Measurements from ENCODE around the gene SLC2A5.
"Not testable (repeated sequence)": the region's sequence is repeated elsewhere in the genome, so short reads cannot be mapped to it uniquely, and the experiment has no call there.

SLC2A5 gene

GRCh38 chr1:9069326-9070100 is at the start of gene SLC2A5:
SLC2A5 (minus strand) TSS chr1:9069635; CDS start chr1:9069536, 99 bp downstream.
- DNase-seq (ENCODE audit: low read depth in 2 of 2, low spot score in 1 of 2), result no peak

GRCh38 chr1:9118186-9118585 is 48.8 kb upstream of the SLC2A5 start:
- DNase-seq (ENCODE audit: low read depth in 2 of 2, low spot score in 1 of 2), result no peak

- DNase-seq (ENCODE audit: low read depth in 2 of 2, low spot score in 1 of 2), result no peak
Observed at GRCh38 chr1:9115351-9116205, 46.1 kb upstream of the SLC2A5 start.

- DNase-seq (ENCODE audit: low read depth in 2 of 2, low spot score in 1 of 2), result no peak
Observed at GRCh38 chr1:9112961-9113880, 43.8 kb upstream of the SLC2A5 start.

GRCh38 chr1:9111957-9112356 is 42.5 kb upstream of the SLC2A5 start:
- no peak for DNase-seq (ENCODE audit: low read depth in 2 of 2, low spot score in 1 of 2)

GRCh38 chr1:9111357-9111691 is 41.9 kb upstream of the SLC2A5 start:
- no peak for DNase-seq (ENCODE audit: low read depth in 2 of 2, low spot score in 1 of 2)

GRCh38 chr1:9110669-9111356 is 41.4 kb upstream of the SLC2A5 start:
- peak; percentile 60 to 72 for DNase-seq (ENCODE audit: low read depth in 2 of 2, low spot score in 1 of 2)

GRCh38 chr1:9108056-9108665 is 38.7 kb upstream of the SLC2A5 start:
- no peak for DNase-seq (ENCODE audit: low read depth in 2 of 2, low spot score in 1 of 2)

- DNase-seq (ENCODE audit: low read depth in 2 of 2, low spot score in 1 of 2), result no peak
Observed at GRCh38 chr1:9107136-9107535, 37.7 kb upstream of the SLC2A5 start.

GRCh38 chr1:9106286-9106685 is 36.9 kb upstream of the SLC2A5 start:
- DNase-seq (ENCODE audit: low read depth in 2 of 2, low spot score in 1 of 2), result no peak

- DNase-seq (ENCODE audit: low read depth in 2 of 2, low spot score in 1 of 2), result no peak
Observed at GRCh38 chr1:9105336-9105867, 36.0 kb upstream of the SLC2A5 start.

GRCh38 chr1:9101510-9102146 is 32.2 kb upstream of the SLC2A5 start:
- DNase-seq (ENCODE audit: low read depth in 2 of 2, low spot score in 1 of 2), result no peak

- DNase-seq (ENCODE audit: low read depth in 2 of 2, low spot score in 1 of 2), result no peak
Observed at GRCh38 chr1:9100471-9101043, 31.1 kb upstream of the SLC2A5 start.

GRCh38 chr1:9099555-9099954 is 30.1 kb upstream of the SLC2A5 start:
- DNase-seq (ENCODE audit: low read depth in 2 of 2, low spot score in 1 of 2), result no peak

- no peak for DNase-seq (ENCODE audit: low read depth in 2 of 2, low spot score in 1 of 2)
Observed at GRCh38 chr1:9097947-9098705, 28.7 kb upstream of the SLC2A5 start.

- DNase-seq (ENCODE audit: low read depth in 2 of 2, low spot score in 1 of 2), result no peak
Observed at GRCh38 chr1:9095818-9096217, 26.4 kb upstream of the SLC2A5 start.

- DNase-seq (ENCODE audit: low read depth in 2 of 2, low spot score in 1 of 2), result not testable (repeated sequence)
Observed at GRCh38 chr1:9093996-9094595, 24.7 kb upstream of the SLC2A5 start.

GRCh38 chr1:9093581-9093980 is 24.1 kb upstream of the SLC2A5 start:
- no peak for DNase-seq (ENCODE audit: low read depth in 2 of 2, low spot score in 1 of 2)
